Suppressor macrophage treated with lipopolysaccharide for 1 hour (primary cell): ENCODE data around the gene MYCBP2.
"Not testable (repeated sequence)": the region's sequence is repeated elsewhere in the genome, so short reads cannot be mapped to it uniquely, and the experiment has no call there.

ENCODE experiments used
- DNase-seq, 3 donors: peaks; one replicate each; pipeline ENCODE4 v3.0.0-alpha.2; 2020 to 2022

MYCBP2 gene

DNA sequence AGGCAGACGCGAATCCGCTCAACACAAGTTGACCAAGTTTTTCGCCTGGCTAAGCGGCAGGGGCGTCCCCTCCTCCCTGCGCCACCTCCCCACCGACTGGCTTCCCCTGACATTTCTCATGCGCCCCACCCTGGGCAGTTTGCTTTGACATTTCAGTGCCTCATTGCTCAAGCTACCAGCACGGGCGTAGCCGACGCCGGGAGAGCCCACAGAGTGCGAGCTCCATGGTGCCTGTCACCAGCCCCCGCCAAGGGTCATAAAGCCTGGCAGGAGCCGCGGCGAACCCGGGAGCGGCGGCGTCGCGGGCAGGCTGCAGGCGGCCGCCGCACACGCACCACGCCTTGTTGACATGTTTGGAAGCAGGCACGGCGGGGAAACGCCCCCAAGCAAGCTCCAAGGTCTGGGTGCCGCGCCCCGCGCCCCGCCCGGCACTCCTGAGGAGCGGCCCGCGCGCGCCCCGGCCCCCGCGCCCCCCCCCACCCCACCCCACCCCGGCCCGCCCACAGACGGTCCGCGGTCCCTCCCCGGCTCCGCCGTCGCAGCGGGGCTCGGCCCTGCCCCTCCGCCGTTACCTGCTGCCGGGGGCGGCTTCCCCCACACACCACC lies 300.5 kb downstream of the MYCBP2 start:
- peak; percentile 85 to 91 (median 90) for DNase-seq

DNA sequence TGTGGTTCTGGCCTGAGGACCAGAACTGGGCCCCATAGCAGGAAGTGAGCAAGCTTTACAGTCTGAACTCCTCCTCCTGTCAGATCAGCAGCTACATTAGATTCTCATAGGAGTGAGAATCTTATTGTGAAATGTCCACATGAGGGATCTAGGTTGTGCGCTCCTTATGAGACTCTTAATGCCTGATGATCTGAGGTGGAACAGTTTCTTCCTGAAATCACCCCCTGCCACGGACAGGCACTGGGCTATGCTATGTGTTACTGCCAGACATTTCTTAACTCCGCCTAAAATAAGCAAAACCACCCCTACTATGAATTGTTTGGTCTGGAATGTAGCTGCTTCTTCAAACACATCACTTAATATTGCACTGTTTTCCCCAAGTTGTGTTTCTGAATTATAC lies 304.6 kb downstream of the MYCBP2 start:
- peak in 2 of 3 donors; percentile 24 for DNase-seq

DNA sequence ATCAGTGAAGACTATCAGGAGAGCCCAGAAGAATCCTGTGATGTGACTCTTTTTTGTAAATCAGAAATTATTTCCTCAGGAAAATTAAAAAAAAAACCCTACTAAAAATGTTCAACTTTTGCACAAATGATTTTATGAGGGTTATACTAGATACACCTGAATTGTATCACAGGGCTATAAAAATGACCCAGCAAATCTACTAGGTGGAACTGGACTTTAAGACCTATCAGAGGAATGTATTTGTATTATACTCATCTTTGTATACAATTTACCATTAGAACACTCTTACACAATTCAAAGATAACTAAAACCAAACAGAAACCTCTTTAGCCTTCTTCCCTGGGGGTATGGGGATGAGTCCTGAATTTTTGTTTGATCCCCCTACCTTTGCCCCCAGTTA lies 307.1 kb downstream of the MYCBP2 start:
- DNase-seq = no peak

DNA sequence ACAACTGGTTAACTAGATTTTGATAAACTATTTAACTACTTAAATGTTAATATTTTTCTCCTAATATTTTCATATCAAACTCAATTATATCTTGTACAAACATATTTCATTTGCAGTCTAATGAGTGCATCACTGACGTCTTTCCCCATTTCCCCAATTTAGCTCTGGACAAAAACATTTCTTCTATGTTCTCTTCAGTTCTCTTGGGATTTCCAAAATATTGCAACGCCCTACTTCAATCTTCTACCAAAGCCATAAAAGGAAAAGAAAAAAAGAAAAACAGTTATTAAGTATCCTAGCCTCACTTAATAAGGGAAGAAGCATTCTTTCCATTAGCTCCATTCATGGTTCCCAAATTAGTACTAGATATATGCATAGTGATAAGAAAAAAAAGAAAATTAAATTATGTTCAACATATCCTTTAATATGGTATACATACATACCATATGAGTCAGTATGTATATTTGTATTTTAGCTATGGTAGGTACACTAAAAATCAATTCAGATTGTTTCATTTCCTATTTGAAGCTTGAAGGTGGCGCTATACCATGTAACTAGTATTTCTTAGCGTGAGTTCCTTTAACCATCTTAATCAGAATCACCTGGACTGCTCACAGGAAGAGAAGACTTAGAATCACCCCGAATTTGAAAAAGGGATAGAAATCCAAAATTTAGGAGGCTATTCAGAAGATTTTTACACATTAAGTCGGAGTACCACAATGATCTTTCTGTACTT lies 309.8 kb downstream of the MYCBP2 start:
- peak; percentile 47 to 73 (median 67) for DNase-seq

DNA sequence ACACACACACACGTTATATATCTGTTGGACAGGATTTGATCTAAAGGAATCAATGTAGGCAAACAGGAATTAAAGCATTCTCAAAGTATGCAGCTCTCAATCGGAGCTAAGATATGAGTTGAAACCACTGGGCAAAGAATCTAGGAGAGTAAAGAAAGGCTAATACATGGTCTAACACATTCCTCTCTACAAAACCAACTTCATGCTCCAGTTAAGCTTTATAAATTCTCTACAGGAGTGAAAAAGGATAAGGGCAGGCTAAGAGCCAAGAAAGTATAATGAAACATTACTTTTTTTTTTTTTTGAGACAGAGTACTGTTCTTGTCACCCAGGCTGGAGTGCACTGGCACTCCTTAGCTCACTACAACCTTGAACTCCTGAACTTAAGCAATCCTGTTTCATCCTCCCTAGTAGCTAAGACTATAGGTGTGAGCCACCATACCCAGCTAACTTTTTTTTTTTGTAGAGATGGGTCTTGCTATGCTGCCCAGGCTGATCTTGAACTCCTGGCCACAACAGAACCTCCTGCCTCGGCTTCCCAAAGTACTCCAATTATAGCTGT lies 310.6 kb downstream of the MYCBP2 start:
- DNase-seq = no peak

DNA sequence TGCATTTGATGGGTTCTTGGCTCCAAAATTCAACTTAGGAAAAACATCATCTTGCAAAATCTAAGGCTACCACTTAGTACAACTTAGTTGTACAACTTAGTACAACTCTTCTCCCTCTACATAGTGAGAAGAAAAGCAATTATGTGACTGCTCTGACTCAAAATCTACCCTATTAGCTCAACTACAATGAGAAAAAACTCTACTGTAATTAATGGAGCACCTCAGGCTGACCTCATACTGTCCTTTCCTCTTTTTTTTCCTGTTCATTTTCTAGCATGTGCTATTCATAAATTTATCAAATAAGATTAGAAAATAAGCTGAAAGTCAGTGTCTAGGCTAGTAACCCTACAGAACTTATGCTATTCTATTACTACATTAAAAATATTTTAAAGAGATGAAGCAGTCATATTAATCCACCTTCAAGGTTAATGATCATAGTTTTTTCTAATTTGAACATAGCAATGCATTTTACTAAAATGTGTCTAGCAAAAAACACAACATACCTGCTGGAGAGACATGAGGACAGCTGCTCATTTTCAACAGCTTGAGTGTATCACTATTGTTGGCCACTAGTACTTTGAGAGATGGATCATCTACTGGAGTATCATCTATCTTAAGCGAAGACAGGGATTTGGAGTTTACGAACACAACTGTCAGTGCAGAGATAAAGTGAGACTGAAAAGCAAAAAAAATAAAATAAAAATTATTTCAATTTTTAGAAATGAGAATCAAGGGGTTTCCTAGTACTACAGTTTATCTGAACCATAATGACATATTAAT lies 311.8 kb downstream of the MYCBP2 start:
- DNase-seq = peak in 2 of 3 donors; percentile 5 to 34

DNA sequence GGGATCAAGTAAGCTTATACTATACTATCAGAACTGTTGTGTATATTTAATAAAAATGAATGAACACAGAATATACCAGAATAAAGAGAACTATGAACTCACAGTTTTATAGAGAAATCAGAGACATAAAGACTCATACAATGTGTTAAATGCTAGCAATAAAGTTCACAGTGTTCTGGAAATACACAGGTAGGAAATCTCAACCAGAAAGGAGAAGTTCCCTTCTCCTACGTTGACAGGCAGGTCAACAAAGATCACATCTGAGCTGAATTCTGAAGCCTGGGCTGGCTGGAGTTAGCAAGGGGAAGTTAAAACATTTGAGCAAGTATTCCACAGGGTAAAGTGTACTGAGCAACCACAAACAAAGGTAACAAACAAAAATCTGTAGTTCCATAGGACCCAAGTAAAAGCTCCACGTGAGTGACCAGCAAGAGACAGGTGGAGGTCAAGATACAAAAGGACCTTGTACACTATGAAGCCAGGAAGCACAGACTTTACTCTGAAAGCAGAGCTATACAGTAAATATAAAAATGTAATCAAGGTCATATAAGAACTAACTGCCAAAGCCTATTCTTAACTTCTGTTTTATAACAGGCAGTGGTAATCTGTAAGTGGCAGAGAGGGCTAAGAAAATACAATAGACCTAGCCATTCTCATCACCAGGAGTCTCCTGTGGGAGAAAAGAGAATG lies 312.9 kb downstream of the MYCBP2 start:
- no peak for DNase-seq

DNA sequence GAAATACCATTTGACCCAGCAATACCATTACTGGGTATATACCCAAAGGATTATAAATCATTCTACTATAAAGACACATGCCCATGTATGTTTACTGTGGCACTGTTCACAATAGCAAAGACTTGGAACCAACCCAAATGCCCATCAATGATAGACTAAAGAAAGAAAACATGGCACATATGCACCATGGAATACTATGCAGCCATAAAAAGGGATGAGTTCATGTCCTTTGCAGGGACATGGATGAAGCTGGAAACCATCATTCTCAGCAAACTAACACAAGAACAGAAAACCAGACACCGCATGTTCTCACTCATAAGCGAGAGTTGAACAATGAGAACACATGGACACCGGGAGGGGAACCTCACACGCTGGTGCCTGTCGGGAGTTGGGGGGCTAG lies 317.2 kb downstream of the MYCBP2 start:
- not testable (repeated sequence) for DNase-seq

DNA sequence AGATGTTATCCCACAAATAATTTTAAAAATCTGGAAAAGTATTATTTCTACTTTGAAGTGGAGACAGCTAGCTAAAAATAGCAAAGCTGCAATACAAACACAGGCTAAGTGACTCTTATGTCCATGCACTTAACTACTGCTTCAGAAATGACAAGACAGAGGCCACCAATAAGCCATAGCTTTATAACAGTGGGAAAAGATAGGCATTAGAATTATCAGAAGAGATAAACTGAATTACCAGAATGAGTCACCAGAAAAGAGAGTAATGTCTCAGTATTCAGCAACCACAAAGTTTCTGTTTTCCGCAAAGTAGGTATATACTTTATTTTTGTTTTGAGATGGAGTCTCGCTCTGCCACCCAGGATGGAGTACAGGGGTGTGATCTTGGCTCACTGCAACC lies 317.9 kb downstream of the MYCBP2 start:
- no peak for DNase-seq

DNA sequence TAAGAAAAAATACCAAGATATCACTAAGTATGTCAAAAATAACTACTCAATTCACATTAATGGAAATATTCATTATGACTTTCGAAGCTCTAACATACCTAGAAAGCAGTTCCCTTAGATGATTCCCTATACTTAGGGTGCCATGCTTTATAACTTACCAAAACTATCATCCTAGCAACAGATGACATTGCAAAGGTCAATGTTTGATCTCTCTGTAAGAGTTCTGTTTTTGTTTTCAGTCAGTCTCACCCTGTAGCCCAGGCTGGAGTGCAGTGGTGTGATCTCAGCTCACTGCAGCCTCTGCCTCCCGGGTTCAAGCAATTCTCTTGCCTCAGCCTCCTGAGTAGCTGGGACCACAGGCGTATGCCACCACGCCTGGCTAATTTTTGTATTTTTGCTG lies 318.6 kb downstream of the MYCBP2 start:
- not testable (repeated sequence) for DNase-seq

DNA sequence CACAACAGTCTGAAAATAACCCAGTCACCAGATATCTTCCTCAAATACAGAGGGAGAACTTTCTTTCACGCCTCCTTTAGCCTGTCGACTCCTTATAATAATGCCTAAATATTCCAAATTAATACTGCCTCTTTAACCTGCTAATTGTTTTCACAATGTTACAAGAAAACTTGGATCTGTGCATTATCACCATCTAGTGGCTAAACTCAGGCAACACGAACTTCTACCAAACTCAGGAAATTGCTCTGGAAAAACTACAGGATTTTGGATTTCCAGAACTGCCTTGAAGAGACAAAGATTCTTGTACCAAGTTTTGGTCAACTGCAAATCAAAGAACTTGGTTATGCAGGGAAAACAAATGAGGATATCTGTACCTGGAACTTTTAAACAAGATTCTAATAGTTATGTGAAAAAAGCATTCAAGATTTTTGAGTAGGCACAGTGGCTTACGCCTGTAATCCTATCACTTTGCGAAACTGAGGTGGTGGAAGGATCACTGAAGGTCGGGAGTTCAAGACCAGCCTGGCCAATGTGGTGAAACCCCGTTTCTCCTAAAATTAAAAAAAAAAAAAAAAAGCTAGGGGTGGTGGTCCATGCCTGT lies 324.2 kb downstream of the MYCBP2 start:
- peak; percentile 27 to 61 (median 50) for DNase-seq

DNA sequence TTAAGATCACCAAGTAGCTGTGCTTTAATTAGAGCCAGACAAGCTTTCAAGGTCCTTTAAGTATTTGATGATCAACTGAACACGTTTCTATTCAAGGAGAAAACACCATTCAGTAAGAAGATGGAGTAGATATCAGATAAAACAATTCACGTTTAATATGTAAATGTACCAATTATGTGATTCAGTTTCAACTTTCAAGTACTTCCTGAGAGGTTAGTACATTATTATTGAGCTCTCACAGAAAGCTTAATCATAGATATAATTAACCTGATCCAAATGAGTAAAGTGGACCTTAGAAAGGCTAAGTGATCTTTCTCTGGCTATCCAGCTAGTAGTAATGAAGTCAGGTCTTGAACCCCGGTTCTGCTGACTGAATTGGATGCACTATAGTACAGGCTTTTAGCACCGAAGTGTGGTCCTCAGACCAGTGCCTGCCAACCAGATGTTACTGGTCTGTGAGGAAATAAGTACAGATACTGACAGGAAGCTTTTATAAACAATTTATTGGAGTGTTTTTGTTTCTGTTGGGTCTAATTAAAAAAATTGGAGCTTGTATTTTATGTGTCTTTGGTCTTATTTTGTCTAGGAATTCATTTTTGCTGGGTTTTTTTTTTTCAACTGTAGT lies 324.8 kb downstream of the MYCBP2 start:
- DNase-seq = no peak

DNA sequence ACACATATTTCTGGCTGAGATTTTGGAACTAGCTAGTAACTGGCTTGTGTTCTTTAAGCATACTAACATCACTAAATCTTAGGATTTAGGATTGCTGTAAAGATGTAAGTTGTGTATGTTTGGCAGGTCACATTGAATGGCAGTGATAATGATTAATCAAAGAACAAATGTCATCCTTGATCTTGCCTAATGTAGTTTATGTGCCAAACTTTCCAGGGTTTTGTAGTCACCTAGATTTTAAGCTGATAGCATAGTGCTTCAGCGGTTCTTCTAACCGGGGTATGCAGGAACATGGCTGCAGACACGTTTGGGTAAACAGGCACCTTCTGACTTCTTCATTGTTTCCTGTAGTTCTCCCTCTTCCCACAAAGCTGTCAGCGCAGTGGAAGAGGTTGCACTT lies 325.4 kb downstream of the MYCBP2 start:
- DNase-seq = no peak

DNA sequence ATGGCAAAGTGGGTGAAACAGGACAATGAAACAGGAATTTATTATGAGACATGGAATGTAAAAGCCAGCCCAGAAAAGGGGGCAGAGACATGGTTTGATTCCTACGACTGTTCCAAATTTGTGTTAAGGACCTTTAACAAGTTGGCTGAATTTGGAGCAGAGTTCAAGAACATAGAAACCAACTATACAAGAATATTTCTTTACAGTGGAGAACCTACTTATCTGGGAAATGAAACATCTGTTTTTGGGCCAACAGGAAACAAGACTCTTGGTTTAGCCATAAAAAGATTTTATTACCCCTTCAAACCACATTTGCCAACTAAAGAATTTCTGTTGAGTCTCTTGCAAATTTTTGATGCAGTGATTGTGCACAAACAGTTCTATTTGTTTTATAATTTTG lies 326.4 kb downstream of the MYCBP2 start:
- DNase-seq = no peak
